C4-2B (cell line): ENCODE data around the gene ALKBH8.

ENCODE experiments used
- ZFX ChIP-seq: fragments of 450-650 bp; IDR thresholded peaks from 2 replicates; pipeline ENCODE4 v1.6.1; 2017
- TF ChIP-seq, protein P1 (sequence below): fragments of 450-650 bp; conservative IDR thresholded peaks from 2 replicates; pipeline ENCODE4 v1.5.1; 2017; ENCODE audit warnings: mild to moderate bottlenecking

- TF ChIP-seq, protein P1, sequence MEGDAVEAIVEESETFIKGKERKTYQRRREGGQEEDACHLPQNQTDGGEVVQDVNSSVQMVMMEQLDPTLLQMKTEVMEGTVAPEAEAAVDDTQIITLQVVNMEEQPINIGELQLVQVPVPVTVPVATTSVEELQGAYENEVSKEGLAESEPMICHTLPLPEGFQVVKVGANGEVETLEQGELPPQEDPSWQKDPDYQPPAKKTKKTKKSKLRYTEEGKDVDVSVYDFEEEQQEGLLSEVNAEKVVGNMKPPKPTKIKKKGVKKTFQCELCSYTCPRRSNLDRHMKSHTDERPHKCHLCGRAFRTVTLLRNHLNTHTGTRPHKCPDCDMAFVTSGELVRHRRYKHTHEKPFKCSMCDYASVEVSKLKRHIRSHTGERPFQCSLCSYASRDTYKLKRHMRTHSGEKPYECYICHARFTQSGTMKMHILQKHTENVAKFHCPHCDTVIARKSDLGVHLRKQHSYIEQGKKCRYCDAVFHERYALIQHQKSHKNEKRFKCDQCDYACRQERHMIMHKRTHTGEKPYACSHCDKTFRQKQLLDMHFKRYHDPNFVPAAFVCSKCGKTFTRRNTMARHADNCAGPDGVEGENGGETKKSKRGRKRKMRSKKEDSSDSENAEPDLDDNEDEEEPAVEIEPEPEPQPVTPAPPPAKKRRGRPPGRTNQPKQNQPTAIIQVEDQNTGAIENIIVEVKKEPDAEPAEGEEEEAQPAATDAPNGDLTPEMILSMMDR: no peak
- TF ChIP-seq ZFX: no peak
These were observed 57.2 kb downstream of the ALKBH8 start for GRCh38 chr11:107508201-107508857.
